Activated gamma-delta T cell treated with Interleukin-2 at 50 U/mL for 16 hours (primary cell): ENCODE measurements around the gene CADM2.

ENCODE experiments used
- DNase-seq: peaks from one replicate; pipeline ENCODE4 v3.0.0-alpha.2; 2020

Gene CADM2

DNA sequence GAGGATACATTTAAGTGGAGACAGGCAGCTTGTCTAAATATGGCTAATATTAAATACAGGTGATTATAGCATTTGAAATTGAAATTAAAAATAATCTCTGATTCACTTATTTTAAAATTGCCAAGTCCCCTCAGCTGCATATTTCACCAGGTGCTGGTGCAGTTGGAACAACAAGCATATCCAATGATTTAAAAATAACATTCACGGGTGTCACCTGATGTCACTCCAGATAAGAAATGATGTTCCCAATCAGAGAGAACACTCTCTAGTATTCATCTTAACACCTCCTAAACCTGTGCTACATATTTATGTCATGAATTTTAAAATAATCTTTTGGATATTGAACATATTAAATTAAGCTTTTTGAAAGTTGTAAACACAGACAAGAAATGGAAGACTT is 249.9 kb downstream of the CADM2 start:
- DNase-seq = no peak

DNA sequence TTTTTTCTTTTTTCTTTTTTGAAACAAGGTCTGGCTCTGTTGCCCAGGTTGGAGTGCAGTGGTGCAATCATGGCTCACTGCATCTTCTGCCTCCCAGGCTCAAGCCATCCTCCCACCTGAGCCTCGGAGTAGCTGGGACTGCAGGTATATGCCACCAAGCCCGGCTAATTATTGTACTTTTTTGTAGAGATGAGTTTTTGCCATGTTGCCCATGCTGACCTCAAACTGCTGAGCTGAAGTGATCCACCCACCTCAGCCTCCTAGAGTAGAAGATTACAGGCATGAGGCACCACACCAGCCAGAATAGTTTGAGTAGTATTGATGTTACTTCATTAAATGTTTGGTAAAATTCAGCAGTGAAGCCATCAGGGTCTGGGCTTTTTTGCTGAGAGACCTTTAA is 251.8 kb downstream of the CADM2 start:
- no peak for DNase-seq

DNA sequence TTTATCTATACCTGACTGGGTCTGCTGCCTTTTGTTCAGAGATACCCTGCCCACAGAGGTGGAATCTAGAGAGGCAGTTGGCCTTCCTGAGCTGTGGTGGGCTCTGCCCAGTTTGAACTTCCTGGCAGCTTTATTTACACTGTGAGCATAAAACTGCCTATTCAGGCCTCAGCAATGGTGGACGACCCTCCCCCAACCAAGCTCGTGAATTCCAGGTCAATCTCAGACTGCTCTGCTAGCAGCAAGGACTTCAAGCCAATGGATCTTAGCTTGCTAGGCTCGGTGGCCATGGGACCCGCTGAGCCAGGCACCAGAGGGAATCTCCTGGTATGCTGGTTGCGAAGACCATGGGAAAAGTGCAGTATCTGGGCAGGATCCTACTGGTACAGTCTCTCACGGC is 270.2 kb downstream of the CADM2 start:
- no peak for DNase-seq

DNA sequence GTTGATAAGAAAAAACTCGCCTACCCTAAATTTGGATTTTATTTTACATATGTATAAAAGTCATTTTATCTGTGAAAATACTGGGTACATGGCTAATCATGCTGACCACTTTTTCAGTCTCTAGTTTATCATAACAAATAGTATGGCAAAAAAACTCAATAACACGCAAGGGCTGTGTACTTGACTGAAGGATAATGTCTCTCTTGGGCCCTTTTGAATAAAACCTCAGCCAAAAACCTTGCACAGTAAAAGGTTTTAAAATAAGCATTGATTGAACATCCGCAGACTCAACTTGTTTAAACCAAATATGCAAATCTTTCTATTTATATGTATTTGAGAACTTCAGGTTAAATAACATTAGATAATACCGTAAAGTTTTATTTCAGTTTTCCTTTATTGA is 285.3 kb downstream of the CADM2 start:
- no peak for DNase-seq

DNA sequence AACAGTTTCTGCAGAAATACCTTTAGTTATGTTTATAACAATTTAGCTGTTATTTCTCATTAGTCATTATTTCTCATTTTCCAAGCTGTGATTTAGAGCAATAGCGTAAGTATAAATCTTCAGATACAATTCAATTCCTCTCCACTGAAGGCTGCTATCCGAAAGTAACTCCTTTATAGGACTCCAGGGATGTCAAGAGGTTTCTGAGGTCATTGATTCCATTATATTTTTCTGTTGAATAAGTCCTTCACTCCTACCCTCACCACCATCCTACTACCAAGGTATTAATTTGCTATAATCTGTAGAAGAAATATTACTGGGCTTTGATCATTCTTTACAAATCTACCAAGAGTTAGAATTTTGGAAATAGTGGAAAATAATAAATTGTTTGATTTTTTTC is 285.7 kb downstream of the CADM2 start:
- DNase-seq = no peak

DNA sequence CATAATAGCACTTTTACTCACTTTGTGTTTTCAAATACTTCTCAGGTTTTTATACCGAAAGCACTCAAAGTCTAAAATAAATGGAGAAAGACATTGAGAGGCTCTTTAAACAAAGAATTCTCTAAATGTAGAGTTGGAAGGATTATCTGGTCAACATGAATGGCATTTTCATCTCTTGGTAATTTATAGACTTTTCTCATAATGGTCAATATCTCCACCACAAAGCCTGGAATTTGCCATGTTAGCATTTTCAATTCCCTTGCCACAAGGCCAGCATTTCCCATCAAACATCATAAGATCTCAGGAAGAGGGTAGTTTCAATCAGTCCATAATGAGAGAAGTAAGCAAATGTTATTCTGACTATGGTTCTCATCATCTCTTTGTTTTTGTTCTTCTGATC is 293.0 kb downstream of the CADM2 start:
- DNase-seq = no peak

DNA sequence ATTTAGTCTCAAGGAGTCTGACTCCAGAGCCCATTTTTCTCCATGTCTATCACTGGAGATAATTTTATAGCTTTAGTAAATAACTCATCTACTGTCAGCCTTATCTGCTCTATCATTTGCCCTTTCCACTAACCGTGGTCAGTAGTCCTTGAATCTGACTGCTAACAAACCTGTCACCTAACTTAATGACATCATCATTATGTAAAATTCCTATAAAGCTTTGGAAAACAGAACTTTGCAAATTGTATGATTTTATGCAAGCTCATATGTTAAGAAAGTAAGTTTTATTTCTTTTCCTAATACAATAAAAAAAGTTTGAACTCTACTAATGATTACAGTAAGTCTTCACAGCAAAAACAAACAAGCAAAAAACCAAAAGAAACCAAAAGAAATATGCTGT is 293.9 kb downstream of the CADM2 start:
- no peak for DNase-seq

DNA sequence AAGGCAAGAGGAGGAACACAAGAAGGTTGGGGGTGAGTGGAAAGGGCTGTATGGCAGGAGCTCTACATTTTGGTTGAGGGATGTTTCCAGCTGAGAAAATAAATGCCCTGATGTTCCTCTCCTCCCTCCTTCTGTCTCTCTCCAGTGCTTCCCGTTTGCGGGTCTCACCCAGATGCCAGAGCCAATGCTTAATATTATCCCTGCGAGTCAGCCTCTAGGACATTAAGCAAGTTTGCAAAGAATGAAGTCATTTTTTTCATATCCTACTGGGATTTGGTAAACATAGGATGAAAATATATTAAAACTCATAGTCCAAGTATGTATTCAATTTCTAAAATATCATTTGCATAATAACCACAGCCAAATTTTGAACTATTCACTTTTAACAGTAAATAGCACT is 295.9 kb downstream of the CADM2 start:
- no peak for DNase-seq

DNA sequence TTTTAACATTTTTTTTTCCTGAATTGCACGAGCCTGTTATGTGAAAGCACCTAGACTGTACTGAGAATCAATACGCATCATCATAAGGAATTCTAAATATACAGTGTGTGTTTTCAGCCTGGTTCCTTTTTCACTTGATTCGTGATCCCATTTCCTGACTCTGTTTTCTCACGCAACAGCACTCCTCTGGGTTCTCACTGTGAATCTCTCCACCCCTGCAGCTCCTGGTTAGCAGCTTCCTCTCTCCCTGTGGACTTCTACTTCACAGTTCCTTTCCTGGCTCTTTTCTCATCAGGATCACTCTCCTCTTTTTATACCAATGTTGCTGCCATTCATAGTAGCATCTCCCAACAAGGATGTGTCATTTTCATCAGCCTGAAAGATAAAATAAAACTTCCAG is 297.2 kb downstream of the CADM2 start:
- no peak for DNase-seq

DNA sequence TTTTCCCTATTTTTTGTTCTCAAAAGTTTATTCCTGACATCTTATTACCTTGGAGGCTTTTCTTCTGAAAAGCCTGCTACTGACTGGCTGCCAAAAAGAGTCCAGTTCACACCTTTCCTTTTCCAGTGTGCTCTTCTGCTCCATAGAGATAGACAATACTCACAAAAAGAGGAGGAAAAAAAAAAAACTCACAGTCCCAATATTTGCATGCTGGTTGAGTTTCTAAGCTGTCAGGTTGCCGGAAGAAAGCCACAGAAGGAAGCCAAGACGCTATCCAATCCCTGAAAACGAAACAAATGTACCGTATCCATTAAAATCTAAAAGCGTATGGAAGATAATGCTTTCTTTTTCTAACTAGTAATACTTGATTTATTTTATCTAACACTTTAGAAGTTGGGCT is 299.5 kb downstream of the CADM2 start:
- no peak for DNase-seq

DNA sequence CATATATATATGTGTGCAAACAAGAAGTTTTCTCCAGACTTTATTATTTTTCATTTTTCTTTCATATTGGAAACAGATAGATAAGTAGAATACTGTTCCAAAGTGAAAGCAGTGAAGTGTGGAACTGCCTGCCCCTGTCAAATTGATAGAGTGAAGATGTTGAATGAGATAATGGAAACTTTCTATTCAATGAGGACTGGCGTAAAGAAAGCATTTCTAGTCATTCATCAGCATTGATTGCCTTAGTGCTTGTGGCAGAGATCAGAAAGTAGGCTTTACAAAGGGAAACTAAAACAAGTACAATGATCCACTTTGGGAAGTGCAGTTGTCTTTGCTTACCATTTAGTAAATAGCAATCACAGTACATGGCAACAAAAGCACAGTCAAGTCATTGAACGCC is 300.0 kb downstream of the CADM2 start:
- no peak for DNase-seq

DNA sequence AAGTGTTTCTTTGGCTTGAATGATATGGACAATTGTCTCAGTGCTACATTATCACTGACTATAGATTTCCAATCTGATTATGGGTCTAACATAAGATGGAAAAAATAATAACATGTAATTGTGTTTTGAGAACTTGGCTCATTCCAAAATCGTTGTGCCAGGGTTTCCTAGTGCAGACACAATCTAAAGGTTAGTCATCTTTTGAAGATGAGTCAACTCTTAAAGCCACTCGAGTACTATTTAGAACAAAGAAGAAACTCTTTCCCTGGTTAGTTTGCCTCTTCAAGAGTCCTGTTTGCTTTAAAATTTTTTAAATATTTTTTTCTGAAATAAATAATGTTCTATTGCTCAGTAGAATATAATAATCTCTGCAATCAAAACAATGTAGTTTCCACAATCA is 301.0 kb downstream of the CADM2 start:
- no peak for DNase-seq

DNA sequence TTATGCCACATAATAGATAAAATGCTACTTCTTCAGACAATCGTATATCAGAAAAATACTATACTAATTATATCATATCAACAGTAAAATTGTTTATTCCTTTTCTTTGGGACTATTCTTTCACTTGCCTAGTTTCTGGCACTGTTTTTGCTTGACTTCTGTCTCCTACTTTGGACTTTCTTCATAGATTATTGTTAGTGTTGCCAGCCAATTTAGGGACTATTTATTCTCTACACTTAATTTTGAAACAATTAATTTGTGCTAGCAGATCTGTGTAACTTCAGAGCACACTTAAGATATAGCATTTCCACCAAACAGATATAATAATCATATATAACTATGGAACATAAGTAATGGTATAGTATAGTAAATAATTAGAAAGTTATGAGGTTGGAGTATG is 305.6 kb downstream of the CADM2 start:
- DNase-seq = no peak

DNA sequence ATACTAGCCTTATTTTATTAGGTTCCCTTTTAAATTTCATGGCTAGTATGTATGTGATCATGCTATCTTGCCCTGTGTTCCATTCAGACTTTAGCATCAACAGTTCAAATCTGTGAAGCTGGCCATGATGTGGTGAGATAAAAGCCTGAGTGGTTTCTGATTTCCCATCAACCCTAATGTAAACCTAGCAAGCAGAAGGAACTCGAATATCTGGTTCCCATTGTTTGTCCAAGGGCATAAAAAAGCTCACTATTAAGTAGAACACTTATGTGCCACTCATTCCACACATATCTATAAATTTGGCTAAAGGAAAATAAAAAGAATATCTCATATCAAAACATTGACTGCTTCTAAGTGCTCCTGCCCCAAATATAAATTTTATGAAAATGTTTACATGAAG is 311.7 kb downstream of the CADM2 start:
- no peak for DNase-seq

DNA sequence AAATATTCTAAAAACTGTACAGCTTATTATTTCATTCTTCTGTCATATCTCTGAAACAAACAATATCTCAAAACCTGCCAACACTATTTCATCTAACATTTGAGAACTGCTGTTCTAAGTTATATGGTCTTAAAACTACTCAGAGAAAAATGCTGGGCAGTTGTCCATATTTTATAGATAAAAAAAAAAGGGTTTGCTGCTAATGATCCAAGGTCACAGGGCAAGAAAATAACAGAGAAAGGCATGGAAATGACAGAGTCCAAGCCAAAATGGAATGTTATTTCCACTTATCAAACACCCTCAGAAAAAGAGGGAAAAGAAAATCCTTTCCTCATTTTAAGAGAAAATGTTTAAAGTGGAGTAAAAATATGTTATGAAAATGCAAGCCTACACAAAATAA is 313.1 kb downstream of the CADM2 start:
- no peak for DNase-seq

DNA sequence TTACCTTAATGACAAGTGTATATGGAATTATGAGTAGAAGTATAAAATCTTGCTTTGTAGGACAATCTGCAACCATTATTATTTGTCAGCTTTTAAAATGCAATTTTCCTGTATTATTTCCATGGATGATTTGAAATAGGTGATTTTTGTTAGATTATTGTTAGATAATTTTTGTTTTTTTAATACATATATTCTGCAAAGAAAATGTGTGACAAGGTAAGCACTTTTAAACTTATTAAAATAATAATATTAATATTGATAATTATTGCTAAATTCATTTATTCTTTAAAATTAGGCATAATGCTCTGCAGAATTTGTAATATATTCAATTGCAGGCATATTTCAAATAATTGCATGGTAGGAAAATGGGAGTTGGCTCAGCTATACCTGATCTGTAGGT is 329.5 kb downstream of the CADM2 start:
- DNase-seq = no peak

DNA sequence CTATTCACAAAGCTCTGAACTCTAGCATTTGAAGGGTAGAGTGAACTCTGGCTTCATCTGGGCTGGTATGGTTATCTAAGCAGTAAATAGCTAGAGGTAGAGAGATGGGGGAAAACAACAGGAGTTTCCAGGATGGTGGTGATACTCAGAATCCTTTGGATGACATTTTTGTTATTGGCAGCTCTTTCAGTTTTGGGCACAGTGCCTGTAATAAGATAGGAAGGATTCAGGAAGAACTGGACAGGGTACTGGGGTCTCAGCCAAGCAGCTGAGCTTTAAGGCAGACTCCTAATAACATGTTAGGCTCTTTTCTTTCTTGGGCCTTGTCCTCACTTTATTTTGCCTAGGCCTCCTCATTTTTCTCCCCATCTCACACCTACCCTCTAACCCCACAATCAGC is 338.5 kb downstream of the CADM2 start:
- no peak for DNase-seq

DNA sequence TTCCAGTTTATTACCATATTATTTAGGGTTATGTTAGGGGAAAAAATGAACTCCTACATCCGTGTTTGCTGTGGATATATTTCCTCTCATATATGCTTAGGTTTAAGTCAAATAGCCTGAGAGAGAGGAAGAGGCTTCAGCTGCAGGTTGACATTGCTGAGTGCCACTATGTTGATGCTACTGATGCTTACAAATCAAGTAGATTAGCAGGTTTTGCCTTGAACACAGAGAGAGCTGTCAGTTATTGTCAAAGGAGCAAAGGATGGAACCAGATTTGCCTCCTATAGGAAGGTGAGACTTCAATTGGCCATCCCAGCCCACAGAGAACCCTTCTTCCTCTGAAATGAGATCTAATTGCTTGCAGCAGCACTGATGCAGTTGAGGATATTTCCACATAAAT is 339.2 kb downstream of the CADM2 start:
- no peak for DNase-seq

DNA sequence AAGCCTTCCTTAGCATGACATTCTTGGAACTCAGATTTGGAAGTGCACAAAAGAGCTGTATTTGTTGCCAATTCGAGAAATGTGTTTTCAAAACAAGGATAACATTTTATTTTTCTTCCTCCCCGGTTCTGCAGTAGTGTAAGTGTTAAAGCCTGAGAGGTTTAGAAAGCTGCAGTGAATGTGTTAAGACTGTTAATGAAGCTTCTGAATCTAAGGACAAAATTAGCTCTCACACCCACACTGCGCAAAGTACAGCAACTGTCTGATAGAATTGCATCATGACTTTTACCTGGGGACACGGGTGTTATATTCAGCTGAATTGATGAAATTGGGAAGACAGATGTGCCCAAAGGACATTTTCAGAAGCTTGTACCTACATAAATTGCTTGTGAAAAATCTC is 344.4 kb downstream of the CADM2 start:
- DNase-seq = no peak

DNA sequence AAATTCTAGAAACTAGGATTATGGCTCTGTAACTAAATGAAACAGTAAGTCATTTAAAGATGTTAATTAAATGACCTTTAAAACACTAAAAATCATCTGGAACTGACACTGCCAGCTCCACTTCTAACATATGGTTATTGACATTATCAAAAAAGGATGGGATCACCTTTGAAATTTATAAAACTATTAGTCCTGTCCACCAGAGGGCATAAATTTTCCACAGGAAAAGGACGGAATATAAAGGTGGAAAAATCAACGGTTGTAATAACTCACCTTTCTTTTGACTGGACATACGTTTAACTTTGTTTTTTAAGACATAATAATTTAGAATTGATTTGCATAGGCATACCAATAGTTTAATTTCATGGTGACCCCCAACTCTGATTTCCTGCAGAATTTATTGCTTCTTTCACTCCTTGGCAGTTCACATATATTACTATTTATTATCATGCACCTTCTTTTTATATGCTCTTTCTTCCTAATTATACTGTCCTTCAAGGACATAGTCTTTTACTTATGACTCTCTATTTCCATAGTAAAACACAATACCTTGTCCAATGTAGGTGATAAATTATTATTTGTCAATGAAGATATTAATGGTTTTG is 345.7 kb downstream of the CADM2 start:
- no peak for DNase-seq

DNA sequence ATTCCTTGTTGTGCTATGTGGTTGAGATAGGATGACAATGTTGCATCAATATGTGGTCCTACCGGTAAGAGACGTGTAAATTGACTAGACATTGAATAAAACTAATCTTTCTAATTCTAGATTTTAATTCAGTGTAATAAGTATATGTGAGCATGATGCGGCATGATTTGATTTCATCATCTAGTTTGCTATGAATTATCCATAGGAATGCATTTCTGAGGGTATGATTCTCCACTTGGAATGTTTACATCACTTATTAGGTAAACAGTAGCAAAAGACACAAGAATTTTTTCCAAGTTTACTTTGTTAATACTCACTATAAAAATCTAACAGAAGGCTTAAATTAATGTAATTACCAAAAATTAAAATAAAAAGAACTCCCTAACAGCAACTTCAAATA is 353.5 kb downstream of the CADM2 start:
- DNase-seq = no peak

DNA sequence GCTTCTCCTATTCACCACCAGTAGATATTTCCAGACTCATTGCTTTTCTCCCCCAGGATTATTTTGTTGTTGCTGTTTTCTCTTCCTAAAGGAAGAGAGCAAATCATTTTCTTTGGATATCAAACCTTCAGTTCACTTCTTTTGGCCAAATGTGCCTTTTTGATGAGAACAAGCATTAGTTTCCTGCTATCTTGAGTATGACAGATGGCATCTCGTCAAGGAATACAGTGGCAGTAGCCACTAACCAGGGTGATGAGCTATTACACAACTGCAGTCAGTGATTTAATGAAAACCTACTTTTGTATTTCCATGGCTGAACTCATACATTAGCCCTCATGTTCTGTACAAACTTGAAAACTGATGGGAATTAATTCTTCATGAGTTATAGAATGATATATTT is 354.6 kb downstream of the CADM2 start:
- no peak for DNase-seq

DNA sequence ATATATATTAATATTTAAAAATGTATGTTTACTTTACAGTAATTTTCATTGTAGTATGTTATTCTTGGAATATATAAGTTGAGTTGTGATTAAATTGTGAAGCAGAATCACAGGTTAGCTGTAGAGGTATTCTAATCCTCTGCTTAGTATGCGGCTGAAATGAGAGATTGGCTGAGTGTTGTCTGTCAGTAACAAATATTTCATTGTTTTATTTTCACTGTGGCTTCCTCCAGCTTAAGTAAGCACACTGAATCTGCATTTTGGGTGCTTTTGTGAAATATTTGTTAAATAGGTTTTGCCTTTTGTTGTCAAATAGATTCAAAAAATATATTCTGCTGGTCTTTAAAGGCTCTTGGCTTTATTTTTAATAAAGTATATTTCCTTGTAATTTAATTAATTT is 357.5 kb downstream of the CADM2 start:
- DNase-seq = no peak

DNA sequence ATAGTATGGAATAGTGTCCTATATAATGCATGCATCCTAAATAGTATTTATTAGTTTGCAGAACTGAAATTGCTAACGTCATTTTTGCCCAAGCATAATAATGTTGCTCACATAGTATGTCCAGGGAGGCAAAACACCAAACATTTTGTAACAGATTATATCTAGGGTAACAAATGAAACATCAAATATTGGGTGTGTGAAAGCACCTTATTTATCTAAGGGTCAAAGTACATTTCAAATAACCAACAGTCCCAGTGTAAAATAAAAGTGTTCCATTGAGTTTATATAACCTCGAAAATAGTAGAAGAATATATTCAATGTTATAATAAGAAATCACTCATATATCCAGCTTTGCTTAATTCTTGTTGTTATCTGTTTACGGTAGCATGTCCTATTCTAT is 363.1 kb downstream of the CADM2 start:
- DNase-seq = no peak

DNA sequence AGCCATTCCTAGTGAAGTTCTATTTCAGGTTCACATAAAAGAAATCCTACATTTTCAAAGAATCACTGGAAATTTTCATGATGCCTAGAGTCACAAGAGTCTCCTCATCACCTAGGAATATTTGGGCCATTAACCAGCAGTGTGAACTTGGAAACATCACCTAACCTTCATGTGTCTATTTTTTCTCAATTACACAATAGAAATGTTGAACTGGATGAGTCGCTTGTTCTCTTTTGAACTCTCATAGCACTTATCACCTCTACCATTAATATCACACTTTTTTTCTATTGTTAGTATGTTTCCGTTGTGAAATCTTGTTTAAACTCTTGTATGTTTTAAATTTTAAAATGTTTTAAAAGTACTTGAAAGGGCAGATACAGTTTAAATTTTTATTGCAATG is 371.3 kb downstream of the CADM2 start:
- no peak for DNase-seq

DNA sequence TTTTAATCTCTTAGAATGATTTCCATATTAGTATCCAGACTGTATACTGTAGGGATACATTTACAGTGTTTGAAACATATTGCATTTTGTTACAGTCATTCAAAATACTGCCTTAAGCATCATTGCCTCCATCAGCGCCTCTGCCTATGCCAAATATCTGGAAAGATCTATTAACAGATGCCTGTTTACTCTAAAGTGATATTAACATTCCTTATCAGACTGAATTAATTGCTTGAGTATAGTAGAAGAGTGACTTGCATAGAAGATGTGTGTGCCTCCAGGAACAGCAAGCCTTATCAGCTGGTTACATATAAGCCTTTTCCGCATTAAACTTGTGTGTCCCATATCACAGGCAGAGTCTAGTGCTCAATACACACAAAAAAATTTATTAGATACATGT is 379.1 kb downstream of the CADM2 start:
- DNase-seq = no peak
